HG02840 (cell line): ENCODE results near the gene PNLDC1.
"Not testable (repeated sequence)": the region's sequence is repeated elsewhere in the genome, so short reads cannot be mapped to it uniquely, and the experiment has no call there.

ENCODE experiments used
- ATAC-seq: cut with Tn5 transposase; IDR thresholded peaks from one replicate; pipeline ENCODE4 v1.9.1; 2021; ENCODE audit warnings: mild to moderate bottlenecking, moderate library complexity, moderate number of reproducible peaks; ENCODE audit not compliant: unreplicated experiment, low FRiP score

The PNLDC1 gene

GRCh38 chr6:159842035-159842434 lies 42.0 kb downstream of the PNLDC1 start:
- no peak for ATAC-seq

- no peak for ATAC-seq
Observed at GRCh38 chr6:159844737-159845645, 44.9 kb downstream of the PNLDC1 start.

- not testable (repeated sequence) for ATAC-seq
Observed at GRCh38 chr6:159848552-159848951, 48.5 kb downstream of the PNLDC1 start.

GRCh38 chr6:159849851-159850250 lies 49.8 kb downstream of the PNLDC1 start:
- ATAC-seq, result not testable (repeated sequence)

GRCh38 chr6:159852877-159853276 lies 52.8 kb downstream of the PNLDC1 start:
- no peak for ATAC-seq

- ATAC-seq, result no peak
Observed at GRCh38 chr6:159853754-159854153, 53.7 kb downstream of the PNLDC1 start.

GRCh38 chr6:159854959-159855358 lies 54.9 kb downstream of the PNLDC1 start:
- no peak for ATAC-seq

GRCh38 chr6:159858259-159858658 lies 58.2 kb downstream of the PNLDC1 start:
- no peak for ATAC-seq

- ATAC-seq, result no peak
Observed at GRCh38 chr6:159860482-159860881, 60.4 kb downstream of the PNLDC1 start.

- ATAC-seq, result no peak
Observed at GRCh38 chr6:159862103-159862502, 62.0 kb downstream of the PNLDC1 start.

GRCh38 chr6:159863341-159863740 lies 63.3 kb downstream of the PNLDC1 start:
- not testable (repeated sequence) for ATAC-seq

- no peak for ATAC-seq
Observed at GRCh38 chr6:159865226-159865920, 65.3 kb downstream of the PNLDC1 start.

GRCh38 chr6:159866286-159867247 lies 66.5 kb downstream of the PNLDC1 start:
- no peak for ATAC-seq
